ENCODE data around the gene TMC3.
"Not testable (repeated sequence)": the region's sequence is repeated elsewhere in the genome, so short reads cannot be mapped to it uniquely, and the experiment has no call there.

TMC3 gene

GRCh38 chr15:81384891-81385720, 11.1 kb upstream of the TMC3 start:
- no peak for DNase-seq (ENCODE audit: low spot score)

- DNase-seq (ENCODE audit: low spot score): no peak
These were observed 7.7 kb upstream of the TMC3 start for GRCh38 chr15:81381720-81382119.

GRCh38 chr15:81380668-81381067, 6.7 kb upstream of the TMC3 start:
- DNase-seq (ENCODE audit: low spot score): no peak

GRCh38 chr15:81380203-81380602, 6.2 kb upstream of the TMC3 start:
- DNase-seq (ENCODE audit: low spot score): no peak

- DNase-seq (ENCODE audit: low spot score): no peak
These were observed 5.3 kb upstream of the TMC3 start for GRCh38 chr15:81379269-81379668.

GRCh38 chr15:81378443-81378842, 4.4 kb upstream of the TMC3 start:
- DNase-seq (ENCODE audit: low spot score): no peak

- DNase-seq (ENCODE audit: low spot score): no peak
These were observed 3.9 kb upstream of the TMC3 start for GRCh38 chr15:81377871-81378270.

- no peak for DNase-seq (ENCODE audit: low spot score)
These were observed 2.2 kb upstream of the TMC3 start for GRCh38 chr15:81376231-81376630.

- no peak for DNase-seq (ENCODE audit: low spot score)
These were observed 1.4 kb upstream of the TMC3 start for GRCh38 chr15:81375461-81375860.

- no peak for DNase-seq (ENCODE audit: low spot score)
These were observed 837 bp downstream of the TMC3 start for GRCh38 chr15:81373176-81373575.

GRCh38 chr15:81372575-81372974, 1.4 kb downstream of the TMC3 start:
- DNase-seq (ENCODE audit: low spot score): no peak

- no peak for DNase-seq (ENCODE audit: low spot score)
These were observed 10.1 kb downstream of the TMC3 start for GRCh38 chr15:81363718-81364500.

GRCh38 chr15:81363276-81363675, 10.7 kb downstream of the TMC3 start:
- no peak for DNase-seq (ENCODE audit: low spot score)

GRCh38 chr15:81362790-81363189, 11.2 kb downstream of the TMC3 start:
- DNase-seq (ENCODE audit: low spot score): no peak

- DNase-seq (ENCODE audit: low spot score): no peak
These were observed 12.1 kb downstream of the TMC3 start for GRCh38 chr15:81361891-81362290.

GRCh38 chr15:81360491-81360890, 13.5 kb downstream of the TMC3 start:
- no peak for DNase-seq (ENCODE audit: low spot score)

- no peak for DNase-seq (ENCODE audit: low spot score)
These were observed 15.8 kb downstream of the TMC3 start for GRCh38 chr15:81358248-81358647.

GRCh38 chr15:81357180-81357686, 16.8 kb downstream of the TMC3 start:
- DNase-seq (ENCODE audit: low spot score): peak; percentile 8

GRCh38 chr15:81356252-81356651, 17.8 kb downstream of the TMC3 start:
- DNase-seq (ENCODE audit: low spot score): no peak

GRCh38 chr15:81351651-81352050, 22.4 kb downstream of the TMC3 start:
- DNase-seq (ENCODE audit: low spot score): no peak

- no peak for DNase-seq (ENCODE audit: low spot score)
These were observed 24.7 kb downstream of the TMC3 start for GRCh38 chr15:81349271-81349670.

- not testable (repeated sequence) for DNase-seq (ENCODE audit: low spot score)
These were observed 25.3 kb downstream of the TMC3 start for GRCh38 chr15:81348691-81349090.

GRCh38 chr15:81347910-81348309, 26.1 kb downstream of the TMC3 start:
- no peak for DNase-seq (ENCODE audit: low spot score)
